ENCODE results near the gene EIF2S1. TPM values are rescaled to one million over a fixed set of nuclear protein-coding genes. Genes with fewer than 3 reads are reported as not detected.

The EIF2S1 gene
- total RNA-seq, 6 donors from 2014 or later = 10.3 to 88.2 (median 66.4) TPM

DNA sequence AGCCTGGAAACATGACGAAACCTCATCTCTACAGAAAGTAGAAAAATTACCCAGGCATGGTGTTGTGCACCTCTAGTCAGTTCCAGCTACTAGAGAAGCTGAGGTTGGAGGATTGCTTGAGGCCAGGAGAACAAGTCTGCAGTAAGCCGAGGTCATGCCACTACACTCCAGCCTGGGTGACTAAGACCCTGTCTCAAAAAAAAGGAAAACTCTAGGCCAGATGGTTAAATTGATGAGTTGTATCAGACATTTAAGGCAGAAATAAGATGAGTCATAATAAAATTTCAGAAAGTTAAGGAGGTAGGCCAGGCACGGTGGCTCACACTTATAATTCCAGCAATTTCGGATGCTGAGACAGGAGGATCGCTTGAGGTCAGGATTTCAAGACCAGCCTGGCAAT lies 10.7 kb downstream of the EIF2S1 start:
- DNase-seq (no peak), ATAC-seq (ENCODE audit: low FRiP score in 2 of 2) (no peak)
- TF ChIP-seq POLR2A (IDR thresholded peaks at IDR 0.05) = no peak
- no peak for TF ChIP-seq EP300 (IDR thresholded peaks at IDR 0.05)
- TF ChIP-seq POLR2AphosphoS5 (IDR thresholded peaks at IDR 0.05) = no peak
- TF ChIP-seq, protein P1, sequence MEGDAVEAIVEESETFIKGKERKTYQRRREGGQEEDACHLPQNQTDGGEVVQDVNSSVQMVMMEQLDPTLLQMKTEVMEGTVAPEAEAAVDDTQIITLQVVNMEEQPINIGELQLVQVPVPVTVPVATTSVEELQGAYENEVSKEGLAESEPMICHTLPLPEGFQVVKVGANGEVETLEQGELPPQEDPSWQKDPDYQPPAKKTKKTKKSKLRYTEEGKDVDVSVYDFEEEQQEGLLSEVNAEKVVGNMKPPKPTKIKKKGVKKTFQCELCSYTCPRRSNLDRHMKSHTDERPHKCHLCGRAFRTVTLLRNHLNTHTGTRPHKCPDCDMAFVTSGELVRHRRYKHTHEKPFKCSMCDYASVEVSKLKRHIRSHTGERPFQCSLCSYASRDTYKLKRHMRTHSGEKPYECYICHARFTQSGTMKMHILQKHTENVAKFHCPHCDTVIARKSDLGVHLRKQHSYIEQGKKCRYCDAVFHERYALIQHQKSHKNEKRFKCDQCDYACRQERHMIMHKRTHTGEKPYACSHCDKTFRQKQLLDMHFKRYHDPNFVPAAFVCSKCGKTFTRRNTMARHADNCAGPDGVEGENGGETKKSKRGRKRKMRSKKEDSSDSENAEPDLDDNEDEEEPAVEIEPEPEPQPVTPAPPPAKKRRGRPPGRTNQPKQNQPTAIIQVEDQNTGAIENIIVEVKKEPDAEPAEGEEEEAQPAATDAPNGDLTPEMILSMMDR (IDR thresholded peaks at IDR 0.05) = no peak
- Histone ChIP-seq H3K4me3 (no peak overlapping the region), H3K4me1 (peaks cover 0 to 9% (median 0%) of the 10 kb centered on the region in 4 donors), H3K27ac (no peak overlapping the region), H3K9me3 (no peaks in the 10 kb centered on the region), H3K36me3 (peaks cover 11 to 100% (median 39%) of the 10 kb centered on the region in 4 donors), H3K27me3 (no peaks in the 10 kb centered on the region)
- 86 to 94% methylated on average over 5 of the region's 5 CpGs for WGBS, 2 donors

DNA sequence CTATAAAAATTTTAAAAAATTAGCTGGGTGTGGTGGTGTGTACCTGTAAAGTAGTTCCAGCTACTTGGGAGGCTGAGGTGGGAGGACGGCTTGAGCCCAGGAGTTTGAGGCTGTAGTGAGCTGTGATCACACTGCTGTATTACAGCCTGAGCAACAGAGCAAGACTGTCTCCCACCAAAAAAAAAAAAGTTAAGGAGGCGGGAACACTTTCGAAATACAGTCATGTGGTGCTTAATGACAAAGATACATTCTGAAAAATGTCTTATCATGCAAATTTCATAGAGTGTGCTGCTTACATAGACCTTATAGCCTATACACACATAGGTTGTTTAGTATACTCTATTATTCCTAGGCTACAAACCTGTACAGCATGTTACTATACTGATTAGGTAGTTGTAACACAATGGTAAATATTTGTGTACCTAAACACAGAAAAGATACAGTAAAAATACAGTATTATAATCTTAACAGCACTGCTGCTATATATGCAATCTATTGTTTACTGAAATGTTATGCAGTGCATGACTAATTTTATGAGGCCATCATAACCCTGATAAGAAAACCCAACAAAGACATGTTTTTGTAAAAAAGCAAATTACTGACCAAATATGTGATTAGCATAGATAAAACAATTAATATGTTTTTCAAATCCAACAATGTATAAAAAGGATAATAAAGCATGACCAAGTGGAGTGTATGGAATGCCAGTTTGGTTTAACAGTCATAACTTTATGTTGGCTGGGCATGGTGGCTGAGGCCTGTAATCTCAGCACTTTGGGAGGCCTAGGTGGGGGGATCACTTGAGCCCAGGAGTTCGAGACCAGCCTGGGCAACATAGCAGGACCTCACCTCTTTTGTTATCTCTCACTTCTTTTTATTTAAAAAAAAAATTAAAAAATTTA lies 11.4 kb downstream of the EIF2S1 start:
- H3K4me3 ChIP-seq = no peak overlapping the region
- no peak for DNase-seq
- 94 to 97% methylated on average over 4 of the region's 4 CpGs for whole genome bisulfite sequencing, 2 donors
- H3K27me3 ChIP-seq = no peaks in the 10 kb centered on the region
- no peak overlapping the region for H3K27ac ChIP-seq
- H3K9me3 ChIP-seq = no peaks in the 10 kb centered on the region
- no peak for ATAC-seq (ENCODE audit: low FRiP score in 2 of 2)
- peaks cover 0 to 9% (median 0%) of the 10 kb centered on the region in 4 donors for H3K4me1 ChIP-seq
- TF ChIP-seq POLR2A (IDR thresholded peaks at IDR 0.05) = no peak
- TF ChIP-seq, protein P1 (IDR thresholded peaks at IDR 0.05) = no peak
- TF ChIP-seq POLR2AphosphoS5 (IDR thresholded peaks at IDR 0.05) = no peak
- no peak for TF ChIP-seq EP300 (IDR thresholded peaks at IDR 0.05)
- H3K36me3 ChIP-seq = peaks cover 16 to 100% (median 38%) of the 10 kb centered on the region in 4 donors

DNA sequence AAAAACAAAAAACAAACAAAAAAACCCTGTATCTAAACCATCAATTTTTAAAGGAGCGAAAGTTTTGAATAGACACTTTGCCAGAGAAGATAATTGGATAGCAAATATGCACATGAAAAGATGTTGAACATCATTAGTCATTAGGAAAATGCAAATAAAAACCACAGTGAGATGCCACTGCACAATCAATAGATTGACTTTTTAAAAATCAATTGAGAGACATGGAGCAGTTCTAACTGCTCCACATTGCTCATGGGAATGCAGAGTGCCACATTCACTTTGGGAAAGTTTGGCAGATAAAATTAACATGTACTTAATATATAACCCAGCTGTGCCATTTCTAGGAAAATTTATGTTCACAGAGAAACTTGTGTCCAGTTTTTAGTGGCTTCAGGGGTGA lies 12.7 kb downstream of the EIF2S1 start:
- Histone ChIP-seq H3K27me3 (no peaks in the 10 kb centered on the region), H3K27ac (no peak overlapping the region), H3K4me3 (no peak overlapping the region), H3K4me1 (peaks cover 0 to 3% (median 0%) of the 10 kb centered on the region in 4 donors), H3K36me3 (peaks cover 17 to 100% (median 38%) of the 10 kb centered on the region in 4 donors), H3K9me3 (no peaks in the 10 kb centered on the region)
- no peak for ATAC-seq (ENCODE audit: low FRiP score in 2 of 2)
- TF ChIP-seq EP300 (IDR thresholded peaks at IDR 0.05) (no peak), POLR2A (IDR thresholded peaks at IDR 0.05) (no peak)
- TF ChIP-seq, protein P1 (IDR thresholded peaks at IDR 0.05) = no peak
- 97 to 100% methylated on average over 1 of the region's 1 CpG for WGBS, 2 donors
- DNase-seq = no peak

DNA sequence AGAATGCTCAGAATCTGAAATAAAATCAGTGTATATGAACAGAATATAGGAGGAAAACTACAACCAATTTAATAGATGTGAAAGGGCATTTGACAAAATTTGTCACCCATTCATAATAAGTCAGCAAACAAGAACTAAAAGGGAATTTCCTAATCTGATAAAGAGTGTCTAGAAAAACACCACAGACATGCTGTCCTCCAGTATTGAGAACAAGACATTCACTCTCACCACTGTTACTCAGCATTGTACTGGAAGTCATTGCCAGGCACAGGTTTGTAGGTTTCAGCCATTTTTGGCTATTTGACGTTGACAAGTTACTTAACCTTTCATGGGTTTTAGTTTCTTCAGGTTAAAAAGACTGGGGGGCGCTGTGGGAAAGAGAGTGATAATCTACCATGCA lies 13.2 kb downstream of the EIF2S1 start:
- no peak for TF ChIP-seq POLR2A (IDR thresholded peaks at IDR 0.05)
- TF ChIP-seq, protein P1 (IDR thresholded peaks at IDR 0.05) = no peak
- TF ChIP-seq POLR2AphosphoS5 (IDR thresholded peaks at IDR 0.05) = no peak
- TF ChIP-seq EP300 (IDR thresholded peaks at IDR 0.05) = no peak
- DNase-seq = no peak
- H3K27me3 ChIP-seq = no peaks in the 10 kb centered on the region
- no peaks in the 10 kb centered on the region for H3K4me1 ChIP-seq
- ATAC-seq (ENCODE audit: low FRiP score in 2 of 2) = no peak
- H3K4me3 ChIP-seq = no peak overlapping the region
- H3K36me3 ChIP-seq = peaks cover 17 to 100% (median 35%) of the 10 kb centered on the region in 4 donors
- no peak overlapping the region for H3K27ac ChIP-seq
- 74 to 80% methylated on average over 2 of the region's 2 CpGs for WGBS, 2 donors
- H3K9me3 ChIP-seq = no peaks in the 10 kb centered on the region
